Measurements from ENCODE around the gene EPHX1.
"Not testable (repeated sequence)": the region's sequence is repeated elsewhere in the genome, so short reads cannot be mapped to it uniquely, and the experiment has no call there.

The EPHX1 gene

GRCh38 chr1:225809842-225810578, at the start of gene EPHX1:
Gene EPHX1 (plus strand): TSS chr1:225810124. CDS start chr1:225828730, 18,606 bp downstream.
- peak; percentile 81 for DNase-seq (ENCODE audit: low spot score)

GRCh38 chr1:225760531-225760930, 49.4 kb upstream of the EPHX1 start:
- DNase-seq (ENCODE audit: low spot score) = no peak

GRCh38 chr1:225761395-225761794, 48.5 kb upstream of the EPHX1 start:
- not testable (repeated sequence) for DNase-seq (ENCODE audit: low spot score)

GRCh38 chr1:225762002-225762441, 47.9 kb upstream of the EPHX1 start:
- DNase-seq (ENCODE audit: low spot score) = no peak

- no peak for DNase-seq (ENCODE audit: low spot score)
Observed at GRCh38 chr1:225762444-225762843, 47.5 kb upstream of the EPHX1 start.

GRCh38 chr1:225763716-225764548, 46.0 kb upstream of the EPHX1 start:
- DNase-seq (ENCODE audit: low spot score) = peak; percentile 31

- DNase-seq (ENCODE audit: low spot score) = no peak
Observed at GRCh38 chr1:225765982-225766674, 43.8 kb upstream of the EPHX1 start.

- peak; percentile 67 for DNase-seq (ENCODE audit: low spot score)
Observed at GRCh38 chr1:225766967-225767633, 42.8 kb upstream of the EPHX1 start.

- DNase-seq (ENCODE audit: low spot score) = no peak
Observed at GRCh38 chr1:225767634-225768540, 42.0 kb upstream of the EPHX1 start.

GRCh38 chr1:225768662-225769426, 41.1 kb upstream of the EPHX1 start:
- DNase-seq (ENCODE audit: low spot score) = no peak

GRCh38 chr1:225769687-225770086, 40.2 kb upstream of the EPHX1 start:
- no peak for DNase-seq (ENCODE audit: low spot score)

- no peak for DNase-seq (ENCODE audit: low spot score)
Observed at GRCh38 chr1:225770561-225771248, 39.2 kb upstream of the EPHX1 start.

GRCh38 chr1:225771661-225772322, 38.1 kb upstream of the EPHX1 start:
- no peak for DNase-seq (ENCODE audit: low spot score)

- peak; percentile 84 for DNase-seq (ENCODE audit: low spot score)
Observed at GRCh38 chr1:225772323-225772768, 37.6 kb upstream of the EPHX1 start.

- no peak for DNase-seq (ENCODE audit: low spot score)
Observed at GRCh38 chr1:225772848-225773247, 37.1 kb upstream of the EPHX1 start.

- no peak for DNase-seq (ENCODE audit: low spot score)
Observed at GRCh38 chr1:225774281-225775147, 35.4 kb upstream of the EPHX1 start.

- no peak for DNase-seq (ENCODE audit: low spot score)
Observed at GRCh38 chr1:225776294-225776693, 33.6 kb upstream of the EPHX1 start.

- DNase-seq (ENCODE audit: low spot score) = no peak
Observed at GRCh38 chr1:225777058-225777582, 32.8 kb upstream of the EPHX1 start.

Measured in cerebellar cortex (tissue), 1 donor.